ENCODE measurements around the gene MGAT5B. TPM values are rescaled to one million over a fixed set of nuclear protein-coding genes. Genes with fewer than 3 reads are reported as not detected.

MGAT5B gene
- total and polyA plus RNA-seq, 2 experiments from 2014 or later: 1.6 to 10.0 TPM

DNA sequence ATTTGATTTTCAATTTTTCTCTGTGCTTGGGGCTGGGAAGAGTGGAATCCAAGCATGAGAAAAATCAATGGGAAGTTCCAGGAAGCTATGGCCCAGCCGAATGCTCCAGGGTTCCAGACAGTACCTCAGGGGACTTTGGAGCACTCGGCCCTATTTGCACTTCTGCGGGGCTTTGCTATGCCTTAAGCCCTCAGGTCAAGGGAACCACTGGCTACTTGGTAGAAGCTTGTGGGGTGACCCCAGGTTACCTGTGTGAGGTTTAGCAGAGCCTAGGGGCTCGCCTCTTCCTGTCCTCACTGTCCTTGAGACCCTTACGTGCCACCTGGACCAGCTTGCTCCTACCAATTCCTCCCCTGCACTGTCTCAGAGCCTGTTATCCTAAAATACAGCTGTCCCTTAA is 121.3 kb downstream of the MGAT5B start (continued):
- TF ChIP-seq EZH2 (IDR thresholded peaks at IDR 0.05; ENCODE audit: low read depth, unreplicated experiment) (no peak), EZH2phosphoT487 (IDR thresholded peaks at IDR 0.05; ENCODE audit: unreplicated experiment) (no peak), ZNF114 (CRISPR knock-in tag; IDR thresholded peaks at IDR 0.05) (no peak), CREB1 (CRISPR knock-in tag; IDR thresholded peaks at IDR 0.05; ENCODE audit: low read depth) (no peak), POLR2AphosphoS5 (IDR thresholded peaks at IDR 0.05; ENCODE audit: low read depth) (no peak), STAT1 (IDR thresholded peaks at IDR 0.05; ENCODE audit: unreplicated experiment) (no peak)
- TF ChIP-seq, protein P1, sequence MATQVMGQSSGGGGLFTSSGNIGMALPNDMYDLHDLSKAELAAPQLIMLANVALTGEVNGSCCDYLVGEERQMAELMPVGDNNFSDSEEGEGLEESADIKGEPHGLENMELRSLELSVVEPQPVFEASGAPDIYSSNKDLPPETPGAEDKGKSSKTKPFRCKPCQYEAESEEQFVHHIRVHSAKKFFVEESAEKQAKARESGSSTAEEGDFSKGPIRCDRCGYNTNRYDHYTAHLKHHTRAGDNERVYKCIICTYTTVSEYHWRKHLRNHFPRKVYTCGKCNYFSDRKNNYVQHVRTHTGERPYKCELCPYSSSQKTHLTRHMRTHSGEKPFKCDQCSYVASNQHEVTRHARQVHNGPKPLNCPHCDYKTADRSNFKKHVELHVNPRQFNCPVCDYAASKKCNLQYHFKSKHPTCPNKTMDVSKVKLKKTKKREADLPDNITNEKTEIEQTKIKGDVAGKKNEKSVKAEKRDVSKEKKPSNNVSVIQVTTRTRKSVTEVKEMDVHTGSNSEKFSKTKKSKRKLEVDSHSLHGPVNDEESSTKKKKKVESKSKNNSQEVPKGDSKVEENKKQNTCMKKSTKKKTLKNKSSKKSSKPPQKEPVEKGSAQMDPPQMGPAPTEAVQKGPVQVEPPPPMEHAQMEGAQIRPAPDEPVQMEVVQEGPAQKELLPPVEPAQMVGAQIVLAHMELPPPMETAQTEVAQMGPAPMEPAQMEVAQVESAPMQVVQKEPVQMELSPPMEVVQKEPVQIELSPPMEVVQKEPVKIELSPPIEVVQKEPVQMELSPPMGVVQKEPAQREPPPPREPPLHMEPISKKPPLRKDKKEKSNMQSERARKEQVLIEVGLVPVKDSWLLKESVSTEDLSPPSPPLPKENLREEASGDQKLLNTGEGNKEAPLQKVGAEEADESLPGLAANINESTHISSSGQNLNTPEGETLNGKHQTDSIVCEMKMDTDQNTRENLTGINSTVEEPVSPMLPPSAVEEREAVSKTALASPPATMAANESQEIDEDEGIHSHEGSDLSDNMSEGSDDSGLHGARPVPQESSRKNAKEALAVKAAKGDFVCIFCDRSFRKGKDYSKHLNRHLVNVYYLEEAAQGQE (IDR thresholded peaks at IDR 0.05; ENCODE audit: unreplicated experiment): no peak

DNA sequence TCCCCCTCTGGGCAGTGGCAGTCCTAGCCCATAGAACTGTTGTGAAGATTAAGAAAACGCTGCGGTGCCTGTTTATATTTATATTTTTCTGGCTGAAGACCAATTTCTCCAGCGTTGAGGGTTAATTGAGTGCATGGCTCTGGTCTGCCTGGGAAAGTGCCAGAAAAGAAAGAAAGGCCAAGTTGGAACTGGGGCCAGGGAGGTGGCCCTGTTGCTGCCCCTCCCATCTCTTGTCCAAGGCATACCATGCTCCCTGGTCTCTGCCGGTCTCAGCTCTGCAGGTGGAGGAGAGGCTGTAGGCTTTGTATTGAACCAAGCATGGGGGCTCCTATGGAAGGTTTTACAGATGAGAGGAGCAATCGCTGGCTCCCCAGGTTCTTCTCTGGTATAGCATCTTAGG is 124.7 kb downstream of the MGAT5B start:
- no peak for DNase-seq (ENCODE audit: low spot score)
- Histone ChIP-seq H3K27ac (ENCODE audit: low read depth) (no peak overlapping the region), H3K27me3 (ENCODE audit: insufficient read depth) (no peaks in the 10 kb centered on the region), H3K36me3 (ENCODE audit: insufficient read depth) (no peaks in the 10 kb centered on the region), H3K4me1 (ENCODE audit: insufficient read depth) (peaks cover 35% of the 10 kb centered on the region), H3K9me2 (ENCODE audit: insufficient read depth) (no peaks in the 10 kb centered on the region), H3K4me3 (no peak overlapping the region), H3K79me2 (replicated peaks; ENCODE audit: insufficient read depth) (no peaks in the 10 kb centered on the region), H2AFZ (no peak overlapping the region), H3F3A (replicated peaks; ENCODE audit: low read depth) (no peaks in the 10 kb centered on the region), H4K20me1 (replicated peaks; ENCODE audit: insufficient read depth) (no peaks in the 10 kb centered on the region), H3K4me2 (no peak overlapping the region)
- H3K27me3 Mint-ChIP-seq (ENCODE audit: insufficient read depth, low read depth, poor library complexity): peaks cover 11% of the 10 kb centered on the region
- TF ChIP-seq, protein P2, sequence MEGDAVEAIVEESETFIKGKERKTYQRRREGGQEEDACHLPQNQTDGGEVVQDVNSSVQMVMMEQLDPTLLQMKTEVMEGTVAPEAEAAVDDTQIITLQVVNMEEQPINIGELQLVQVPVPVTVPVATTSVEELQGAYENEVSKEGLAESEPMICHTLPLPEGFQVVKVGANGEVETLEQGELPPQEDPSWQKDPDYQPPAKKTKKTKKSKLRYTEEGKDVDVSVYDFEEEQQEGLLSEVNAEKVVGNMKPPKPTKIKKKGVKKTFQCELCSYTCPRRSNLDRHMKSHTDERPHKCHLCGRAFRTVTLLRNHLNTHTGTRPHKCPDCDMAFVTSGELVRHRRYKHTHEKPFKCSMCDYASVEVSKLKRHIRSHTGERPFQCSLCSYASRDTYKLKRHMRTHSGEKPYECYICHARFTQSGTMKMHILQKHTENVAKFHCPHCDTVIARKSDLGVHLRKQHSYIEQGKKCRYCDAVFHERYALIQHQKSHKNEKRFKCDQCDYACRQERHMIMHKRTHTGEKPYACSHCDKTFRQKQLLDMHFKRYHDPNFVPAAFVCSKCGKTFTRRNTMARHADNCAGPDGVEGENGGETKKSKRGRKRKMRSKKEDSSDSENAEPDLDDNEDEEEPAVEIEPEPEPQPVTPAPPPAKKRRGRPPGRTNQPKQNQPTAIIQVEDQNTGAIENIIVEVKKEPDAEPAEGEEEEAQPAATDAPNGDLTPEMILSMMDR (conservative IDR thresholded peaks at IDR 0.05; ENCODE audit: low read depth in 2 of 2): no peak
- no peak for TF ChIP-seq NANOG (IDR thresholded peaks at IDR 0.05; ENCODE audit: borderline replicate concordance)
- no peak for TF ChIP-seq ZNF114 (CRISPR knock-in tag; IDR thresholded peaks at IDR 0.05)
- TF ChIP-seq EZH2phosphoT487 (IDR thresholded peaks at IDR 0.05; ENCODE audit: unreplicated experiment): no peak
- TF ChIP-seq ZNF331 (CRISPR knock-in tag; IDR thresholded peaks at IDR 0.05; ENCODE audit: low read depth): no peak
- TF ChIP-seq POLR2AphosphoS5 (IDR thresholded peaks at IDR 0.05; ENCODE audit: low read depth): no peak
- TF ChIP-seq, protein P3, sequence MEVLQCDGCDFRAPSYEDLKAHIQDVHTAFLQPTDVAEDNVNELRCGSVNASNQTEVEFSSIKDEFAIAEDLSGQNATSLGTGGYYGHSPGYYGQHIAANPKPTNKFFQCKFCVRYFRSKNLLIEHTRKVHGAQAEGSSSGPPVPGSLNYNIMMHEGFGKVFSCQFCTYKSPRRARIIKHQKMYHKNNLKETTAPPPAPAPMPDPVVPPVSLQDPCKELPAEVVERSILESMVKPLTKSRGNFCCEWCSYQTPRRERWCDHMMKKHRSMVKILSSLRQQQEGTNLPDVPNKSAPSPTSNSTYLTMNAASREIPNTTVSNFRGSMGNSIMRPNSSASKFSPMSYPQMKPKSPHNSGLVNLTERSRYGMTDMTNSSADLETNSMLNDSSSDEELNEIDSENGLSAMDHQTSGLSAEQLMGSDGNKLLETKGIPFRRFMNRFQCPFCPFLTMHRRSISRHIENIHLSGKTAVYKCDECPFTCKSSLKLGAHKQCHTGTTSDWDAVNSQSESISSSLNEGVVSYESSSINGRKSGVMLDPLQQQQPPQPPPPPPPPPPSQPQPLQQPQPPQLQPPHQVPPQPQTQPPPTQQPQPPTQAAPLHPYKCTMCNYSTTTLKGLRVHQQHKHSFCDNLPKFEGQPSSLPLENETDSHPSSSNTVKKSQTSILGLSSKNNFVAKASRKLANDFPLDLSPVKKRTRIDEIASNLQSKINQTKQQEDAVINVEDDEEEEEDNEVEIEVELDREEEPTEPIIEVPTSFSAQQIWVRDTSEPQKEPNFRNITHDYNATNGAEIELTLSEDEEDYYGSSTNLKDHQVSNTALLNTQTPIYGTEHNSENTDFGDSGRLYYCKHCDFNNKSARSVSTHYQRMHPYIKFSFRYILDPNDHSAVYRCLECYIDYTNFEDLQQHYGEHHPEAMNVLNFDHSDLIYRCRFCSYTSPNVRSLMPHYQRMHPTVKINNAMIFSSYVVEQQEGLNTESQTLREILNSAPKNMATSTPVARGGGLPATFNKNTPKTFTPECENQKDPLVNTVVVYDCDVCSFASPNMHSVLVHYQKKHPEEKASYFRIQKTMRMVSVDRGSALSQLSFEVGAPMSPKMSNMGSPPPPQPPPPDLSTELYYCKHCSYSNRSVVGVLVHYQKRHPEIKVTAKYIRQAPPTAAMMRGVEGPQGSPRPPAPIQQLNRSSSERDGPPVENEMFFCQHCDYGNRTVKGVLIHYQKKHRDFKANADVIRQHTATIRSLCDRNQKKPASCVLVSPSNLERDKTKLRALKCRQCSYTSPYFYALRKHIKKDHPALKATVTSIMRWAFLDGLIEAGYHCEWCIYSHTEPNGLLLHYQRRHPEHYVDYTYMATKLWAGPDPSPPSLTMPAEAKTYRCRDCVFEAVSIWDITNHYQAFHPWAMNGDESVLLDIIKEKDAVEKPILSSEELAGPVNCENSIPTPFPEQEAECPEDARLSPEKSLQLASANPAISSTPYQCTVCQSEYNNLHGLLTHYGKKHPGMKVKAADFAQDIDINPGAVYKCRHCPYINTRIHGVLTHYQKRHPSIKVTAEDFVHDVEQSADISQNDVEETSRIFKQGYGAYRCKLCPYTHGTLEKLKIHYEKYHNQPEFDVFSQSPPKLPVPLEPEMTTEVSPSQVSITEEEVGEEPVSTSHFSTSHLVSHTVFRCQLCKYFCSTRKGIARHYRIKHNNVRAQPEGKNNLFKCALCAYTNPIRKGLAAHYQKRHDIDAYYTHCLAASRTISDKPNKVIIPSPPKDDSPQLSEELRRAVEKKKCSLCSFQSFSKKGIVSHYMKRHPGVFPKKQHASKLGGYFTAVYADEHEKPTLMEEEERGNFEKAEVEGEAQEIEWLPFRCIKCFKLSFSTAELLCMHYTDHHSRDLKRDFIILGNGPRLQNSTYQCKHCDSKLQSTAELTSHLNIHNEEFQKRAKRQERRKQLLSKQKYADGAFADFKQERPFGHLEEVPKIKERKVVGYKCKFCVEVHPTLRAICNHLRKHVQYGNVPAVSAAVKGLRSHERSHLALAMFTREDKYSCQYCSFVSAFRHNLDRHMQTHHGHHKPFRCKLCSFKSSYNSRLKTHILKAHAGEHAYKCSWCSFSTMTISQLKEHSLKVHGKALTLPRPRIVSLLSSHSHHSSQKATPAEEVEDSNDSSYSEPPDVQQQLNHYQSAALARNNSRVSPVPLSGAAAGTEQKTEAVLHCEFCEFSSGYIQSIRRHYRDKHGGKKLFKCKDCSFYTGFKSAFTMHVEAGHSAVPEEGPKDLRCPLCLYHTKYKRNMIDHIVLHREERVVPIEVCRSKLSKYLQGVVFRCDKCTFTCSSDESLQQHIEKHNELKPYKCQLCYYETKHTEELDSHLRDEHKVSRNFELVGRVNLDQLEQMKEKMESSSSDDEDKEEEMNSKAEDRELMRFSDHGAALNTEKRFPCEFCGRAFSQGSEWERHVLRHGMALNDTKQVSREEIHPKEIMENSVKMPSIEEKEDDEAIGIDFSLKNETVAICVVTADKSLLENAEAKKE (CRISPR knock-in tag; IDR thresholded peaks at IDR 0.05): no peak
- H3K4me1 Mint-ChIP-seq: peaks cover 38% of the 10 kb centered on the region
- no peaks in the 10 kb centered on the region for H3K36me3 Mint-ChIP-seq (ENCODE audit: low read depth)
- H3K27ac Mint-ChIP-seq: no peak overlapping the region
- H3K9me3 Mint-ChIP-seq: no peaks in the 10 kb centered on the region
- H3K4me3 Mint-ChIP-seq: no peak overlapping the region
- no peak for ATAC-seq
